ENCODE measurements around the gene MAD1L1.

DNA sequence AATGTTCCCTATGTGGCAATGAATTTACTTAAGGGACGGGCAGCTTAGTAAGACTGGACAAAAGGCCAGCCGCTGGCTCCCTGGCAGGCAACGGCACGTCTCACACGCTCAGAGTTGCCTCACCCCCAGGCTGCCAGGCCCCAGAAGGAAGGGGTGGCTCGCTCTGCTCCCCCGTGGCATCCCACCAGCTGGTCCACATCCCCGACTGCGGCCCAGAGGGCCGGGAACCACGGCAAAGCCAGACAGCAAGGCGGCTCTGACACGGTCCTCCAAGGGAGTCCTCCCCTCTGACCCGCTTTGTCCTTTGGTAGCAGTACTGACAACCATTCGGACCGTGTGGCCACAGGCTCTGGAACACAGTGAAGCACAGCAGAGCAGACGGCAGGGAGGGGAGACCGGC is 43.4 kb upstream of the MAD1L1 start:
- TF ChIP-seq, protein P1, sequence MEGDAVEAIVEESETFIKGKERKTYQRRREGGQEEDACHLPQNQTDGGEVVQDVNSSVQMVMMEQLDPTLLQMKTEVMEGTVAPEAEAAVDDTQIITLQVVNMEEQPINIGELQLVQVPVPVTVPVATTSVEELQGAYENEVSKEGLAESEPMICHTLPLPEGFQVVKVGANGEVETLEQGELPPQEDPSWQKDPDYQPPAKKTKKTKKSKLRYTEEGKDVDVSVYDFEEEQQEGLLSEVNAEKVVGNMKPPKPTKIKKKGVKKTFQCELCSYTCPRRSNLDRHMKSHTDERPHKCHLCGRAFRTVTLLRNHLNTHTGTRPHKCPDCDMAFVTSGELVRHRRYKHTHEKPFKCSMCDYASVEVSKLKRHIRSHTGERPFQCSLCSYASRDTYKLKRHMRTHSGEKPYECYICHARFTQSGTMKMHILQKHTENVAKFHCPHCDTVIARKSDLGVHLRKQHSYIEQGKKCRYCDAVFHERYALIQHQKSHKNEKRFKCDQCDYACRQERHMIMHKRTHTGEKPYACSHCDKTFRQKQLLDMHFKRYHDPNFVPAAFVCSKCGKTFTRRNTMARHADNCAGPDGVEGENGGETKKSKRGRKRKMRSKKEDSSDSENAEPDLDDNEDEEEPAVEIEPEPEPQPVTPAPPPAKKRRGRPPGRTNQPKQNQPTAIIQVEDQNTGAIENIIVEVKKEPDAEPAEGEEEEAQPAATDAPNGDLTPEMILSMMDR (IDR thresholded peaks at IDR 0.05): no peak
- TF ChIP-seq POLR2A (IDR thresholded peaks at IDR 0.05): no peak
- no peak for TF ChIP-seq EP300 (IDR thresholded peaks at IDR 0.05)
